ENCODE measurements around the gene SUGP2. TPM values are rescaled to one million over a fixed set of nuclear protein-coding genes. Genes with fewer than 3 reads are reported as not detected.

The SUGP2 gene
- total RNA-seq, 4 donors from 2014 or later, result 32.1 to 58.7 (median 38.7) TPM

GRCh38 chr19:19022380-19022961 is 10.8 kb downstream of the SUGP2 start:
- H3K27me3 ChIP-seq, result no peaks in the 10 kb centered on the region
- WGBS, result 75% methylated on average over 4 of the region's 4 CpGs
- peaks cover 13% of the 10 kb centered on the region for H3K4me1 ChIP-seq
- H3K4me3 ChIP-seq, result no peak overlapping the region
- no peak for DNase-seq (ENCODE audit: low spot score in 2 of 2)
- TF ChIP-seq POLR2AphosphoS5 (IDR thresholded peaks at IDR 0.05) (no peak), EP300 (IDR thresholded peaks at IDR 0.05) (no peak), POLR2A (IDR thresholded peaks at IDR 0.05) (no peak)
- no peak overlapping the region for H3K27ac ChIP-seq
- no peaks in the 10 kb centered on the region for H3K9me3 ChIP-seq
- peaks cover 72% of the 10 kb centered on the region for H3K36me3 ChIP-seq

- no peak overlapping the region for H3K27ac ChIP-seq
- H3K36me3 ChIP-seq, result peaks cover 72% of the 10 kb centered on the region
- DNase-seq (ENCODE audit: low spot score in 2 of 2), result no peak
- TF ChIP-seq CTCF (IDR thresholded peaks at IDR 0.05), result no peak
- TF ChIP-seq POLR2A (IDR thresholded peaks at IDR 0.05), result no peak
- no peak for TF ChIP-seq EP300 (IDR thresholded peaks at IDR 0.05)
- TF ChIP-seq POLR2AphosphoS5 (IDR thresholded peaks at IDR 0.05), result no peak
- H3K4me1 ChIP-seq, result peaks cover 6% of the 10 kb centered on the region
- H3K4me3 ChIP-seq, result no peak overlapping the region
- no peaks in the 10 kb centered on the region for H3K9me3 ChIP-seq
- WGBS, result 55% methylated on average over 3 of the region's 3 CpGs
- no peaks in the 10 kb centered on the region for H3K27me3 ChIP-seq
Observed at GRCh38 chr19:19021115-19021514, 12.2 kb downstream of the SUGP2 start.

- Histone ChIP-seq H3K27me3 (no peaks in the 10 kb centered on the region), H3K4me1 (no peaks in the 10 kb centered on the region), H3K27ac (no peak overlapping the region), H3K9me3 (no peaks in the 10 kb centered on the region), H3K36me3 (peaks cover 93% of the 10 kb centered on the region), H3K4me3 (no peak overlapping the region)
- DNase-seq (ENCODE audit: low spot score in 2 of 2), result no peak
- WGBS, result 94% methylated on average over 5 of the region's 5 CpGs
- TF ChIP-seq EP300 (IDR thresholded peaks at IDR 0.05) (no peak), CTCF (IDR thresholded peaks at IDR 0.05) (no peak), POLR2A (IDR thresholded peaks at IDR 0.05) (no peak), POLR2AphosphoS5 (IDR thresholded peaks at IDR 0.05) (no peak)
Observed at GRCh38 chr19:19010551-19010950, 22.8 kb downstream of the SUGP2 start.

- Histone ChIP-seq H3K9me3 (no peaks in the 10 kb centered on the region), H3K27me3 (no peaks in the 10 kb centered on the region), H3K27ac (no peak overlapping the region), H3K36me3 (peaks cover 93% of the 10 kb centered on the region), H3K4me3 (no peak overlapping the region), H3K4me1 (no peaks in the 10 kb centered on the region)
- TF ChIP-seq POLR2A (IDR thresholded peaks at IDR 0.05) (no peak), EP300 (IDR thresholded peaks at IDR 0.05) (no peak), POLR2AphosphoS5 (IDR thresholded peaks at IDR 0.05) (no peak), CTCF (IDR thresholded peaks at IDR 0.05) (no peak)
- WGBS, result 97% methylated on average over 14 of the region's 18 CpGs
- DNase-seq (ENCODE audit: low spot score in 2 of 2), result no peak
Observed at GRCh38 chr19:19009951-19010350, 23.4 kb downstream of the SUGP2 start.

- Histone ChIP-seq H3K27ac (no peak overlapping the region), H3K36me3 (peaks cover 93% of the 10 kb centered on the region)
Observed at GRCh38 chr19:19006213-19006612, 27.1 kb downstream of the SUGP2 start.

More at GRCh38 chr19:19006213-19006612, 27.1 kb downstream of the SUGP2 start:
- no peak for DNase-seq (ENCODE audit: low spot score in 2 of 2)
- no peak overlapping the region for H3K4me3 ChIP-seq
- 61% methylated on average over 3 of the region's 3 CpGs for WGBS
- no peaks in the 10 kb centered on the region for H3K27me3 ChIP-seq
- no peaks in the 10 kb centered on the region for H3K4me1 ChIP-seq
- TF ChIP-seq POLR2A (IDR thresholded peaks at IDR 0.05) (no peak), EP300 (IDR thresholded peaks at IDR 0.05) (no peak), CTCF (IDR thresholded peaks at IDR 0.05) (no peak), POLR2AphosphoS5 (IDR thresholded peaks at IDR 0.05) (no peak)
- no peaks in the 10 kb centered on the region for H3K9me3 ChIP-seq
